HCT116 (cell line): Measurements from ENCODE around the gene PTGES2. TPM values are rescaled to one million over a fixed set of nuclear protein-coding genes. Genes with fewer than 3 reads are reported as not detected.

Experiments used
- ATAC-seq: fragments of 200-7000 bp; cut with Tn5 transposase; 2 replicates; pipeline ENCODE4 v1.9.1; 2020; ENCODE audit warnings: mild to moderate bottlenecking, moderate library complexity
- BruUV-seq: library from RNA; stranded (reverse); fragments of 400-500 nt; replicated peaks from 2 replicates; lab custom pipeline; 2021; lab: Mats Ljungman, UMichigan
- CTCF ChIA-PET: fragments of 300-600 bp; sonication (Branson Sonifier 250); formaldehyde crosslinking; loops from one replicate; lab custom pipeline; 2021; ENCODE audit warnings: antibody characterized with exemption; lab: Charles Lee
- POLR2A ChIA-PET: fragments of 300-600, 350-600 bp; sonication (Branson Sonifier 250); formaldehyde crosslinking; loops from one replicate; lab custom pipeline; 2021; ENCODE audit warnings: antibody characterized with exemption; lab: Charles Lee
- RAD21 ChIA-PET, 2 experiments: fragments of 300-600 bp; sonication (Branson Sonifier 250); formaldehyde crosslinking; loops; one replicate each; lab custom pipeline; 2023; ENCODE audit warnings: low total read pairs in 2 of 2; ENCODE audit not compliant: uncharacterized antibody in 2 of 2, unreplicated experiment in 2 of 2, low non-redundant PET in 1 of 2; lab: Charles Lee
- DNase-seq: peaks from one replicate; pipeline ENCODE4 v3.0.0-alpha.2; 2010; ENCODE audit warnings: low read depth, low spot score
- H2AFZ ChIP-seq: fragments of 200-600 bp; shearing (Covaris generic), sonication (generic); 2 replicates; pipeline ENCODE4 v1.6.1; 2017; ENCODE audit warnings: low read depth, mixed run types, mixed read lengths, antibody characterized with exemption, low read length; ENCODE audit not compliant: poor library complexity, severe bottlenecking
- H3K27ac ChIP-seq: 2 replicates; pipeline ENCODE4 v1.5.1; 2012; ENCODE audit warnings: low read depth, low read length
- H3K27me3 ChIP-seq: fragments of 200-600 bp; sonication (generic); 2 replicates; pipeline ENCODE4 v1.6.1; 2016; ENCODE audit warnings: mixed run types, low read length, mixed read lengths; ENCODE audit not compliant: insufficient read depth
- H3K36me3 ChIP-seq, 2 experiments: fragments of 200-500 bp in 1 of 2; fragments of 200-600 bp in 1 of 2; sonication (Bioruptor generic) in 1 of 2; sonication (generic) in 1 of 2; 2 replicates each; pipeline versions ENCODE4 v1.5.1 to v1.6.1; 2014 to 2016; ENCODE audit warnings: low read length in 2 of 2, inconsistent platforms in 1 of 2, mixed read lengths in 1 of 2, mixed run types in 1 of 2; ENCODE audit not compliant: insufficient read depth in 2 of 2, control insufficient read depth in 1 of 2
- H3K4me1 ChIP-seq, 2 experiments: fragments of 200-600 bp in 1 of 2; sonication (generic) in 1 of 2; 2 replicates each; pipeline versions ENCODE4 v1.5.1 to v1.6.1; 2012 to 2017; ENCODE audit warnings: low read length in 2 of 2, inconsistent platforms in 1 of 2, mild to moderate bottlenecking in 1 of 2, mixed read lengths in 1 of 2, mixed run types in 1 of 2, moderate library complexity in 1 of 2; ENCODE audit not compliant: insufficient read depth in 2 of 2, control insufficient read depth in 1 of 2
- H3K4me2 ChIP-seq: fragments of 200-600 bp; sonication (generic); 2 replicates; pipeline ENCODE4 v1.6.1; 2017; ENCODE audit warnings: mixed run types, low read length, mixed read lengths
- H3K4me3 ChIP-seq, 2 experiments: fragments of 200-600 bp in 1 of 2; sonication (generic) in 1 of 2; replicated peaks in 1 of 2; 2 replicates each; pipeline ENCODE4 v1.5.1; 2011 to 2016; ENCODE audit warnings: low read length in 2 of 2, control low read depth in 1 of 2, low read depth in 1 of 2, mild to moderate bottlenecking in 1 of 2, mixed read lengths in 1 of 2, mixed run types in 1 of 2
- H3K79me2 ChIP-seq: fragments of 200-600 bp; sonication (generic); 2 replicates; pipeline ENCODE4 v1.6.1; 2017; ENCODE audit warnings: mild to moderate bottlenecking, mixed run types, low read length, moderate library complexity, mixed read lengths; ENCODE audit not compliant: insufficient read depth
- H3K9ac ChIP-seq: fragments of 200-600 bp; sonication (generic); 2 replicates; pipeline ENCODE4 v1.6.1; 2016; ENCODE audit warnings: low read length, mixed read lengths
- H3K9me2 ChIP-seq: fragments of 200-600 bp; sonication (generic), shearing (Covaris generic); 2 replicates; pipeline ENCODE4 v1.6.1; 2017; ENCODE audit warnings: mixed run types, mild to moderate bottlenecking, moderate library complexity; ENCODE audit not compliant: insufficient read depth
- H3K9me3 ChIP-seq, 2 experiments: fragments of 200-500 bp in 1 of 2; fragments of 200-600 bp in 1 of 2; sonication (Bioruptor generic) in 1 of 2; sonication (generic) in 1 of 2; 2 replicates each; pipeline ENCODE4 v1.6.1; 2014 to 2017; ENCODE audit warnings: low read length in 2 of 2, mixed read lengths in 2 of 2, inconsistent platforms in 1 of 2, low read depth in 1 of 2, mild to moderate bottlenecking in 1 of 2, mixed run types in 1 of 2, moderate library complexity in 1 of 2; ENCODE audit not compliant: control insufficient read depth in 1 of 2, insufficient read depth in 1 of 2
- H4K20me1 ChIP-seq: fragments of 200-600 bp; sonication (generic), shearing (Covaris generic); 2 replicates; pipeline ENCODE4 v1.6.1; 2017; ENCODE audit warnings: mixed run types, mild to moderate bottlenecking, moderate library complexity; ENCODE audit not compliant: insufficient read depth
- ELF1 ChIP-seq: IDR thresholded peaks from 2 replicates; pipeline ENCODE4 v1.6.1; 2012; ENCODE audit warnings: low read depth, borderline replicate concordance
- EZH2 ChIP-seq: fragments of 200-600 bp; sonication (generic); IDR thresholded peaks from 2 replicates; pipeline ENCODE4 v1.6.1; 2017; ENCODE audit warnings: antibody characterized with exemption, mixed run types
- EZH2phosphoT487 ChIP-seq: fragments of 200-600 bp; IDR thresholded peaks from 2 replicates; pipeline ENCODE4 v1.6.1; 2018; ENCODE audit warnings: antibody characterized with exemption, borderline replicate concordance
- FOSL1 ChIP-seq: IDR thresholded peaks from 2 replicates; pipeline ENCODE4 v1.6.1; 2012; ENCODE audit warnings: low read depth
- JUND ChIP-seq: IDR thresholded peaks from 2 replicates; pipeline ENCODE4 v1.6.1; 2012
- POLR2A ChIP-seq: IDR thresholded peaks from 2 replicates; pipeline ENCODE4 v1.7.0; 2011; ENCODE audit warnings: borderline replicate concordance; ENCODE audit not compliant: insufficient read depth, insufficient read length; ENCODE audit errors: extremely low read depth
- POLR2AphosphoS5 ChIP-seq: IDR thresholded peaks from 2 replicates; pipeline ENCODE4 v1.6.1; 2011; ENCODE audit warnings: mild to moderate bottlenecking, low read depth, low read length, moderate library complexity
- SIN3A ChIP-seq: IDR thresholded peaks from 2 replicates; pipeline ENCODE4 v1.6.1; 2012; ENCODE audit warnings: low read depth
- YY1 ChIP-seq: IDR thresholded peaks from 2 replicates; pipeline ENCODE4 v1.6.1; 2011; ENCODE audit warnings: low read length, low read depth, moderate library complexity, mild to moderate bottlenecking; ENCODE audit not compliant: insufficient replicate concordance; ENCODE audit errors: extremely low read depth
- ZFX ChIP-seq: fragments of 450-650 bp; IDR thresholded peaks from 2 replicates; pipeline ENCODE4 v1.6.1; 2017
- ZNF274 ChIP-seq: fragments of 200-500 bp; sonication (Bioruptor generic); IDR thresholded peaks from 2 replicates; pipeline ENCODE4 v1.6.1; 2014; ENCODE audit warnings: mild to moderate bottlenecking, low read depth, low read length, inconsistent platforms
- intact Hi-C: fragments of 100-400 bp; cut with micrococcal nuclease; formaldehyde crosslinking; loops from 2 replicates; pipeline ENCODE4 v1.10.0; 2022
- total RNA-seq: library from RNA; stranded (reverse); gene quantifications from one replicate; pipeline ENCODE4 v1.2.1, GENCODE V29; 2021; ENCODE audit not compliant: unreplicated experiment
- TF ChIP-seq, protein P1 (sequence below): IDR thresholded peaks from 2 replicates; pipeline ENCODE4 v1.6.1; 2012
- TF ChIP-seq, protein P2 (sequence below): IDR thresholded peaks from 2 replicates; pipeline ENCODE4 v1.6.1; 2012
- TF ChIP-seq, protein P3 (sequence below): IDR thresholded peaks from 2 replicates; pipeline ENCODE4 v1.6.1; 2011; ENCODE audit warnings: mild to moderate bottlenecking, low read length, moderate library complexity; ENCODE audit not compliant: insufficient replicate concordance; ENCODE audit errors: extremely low read depth

PTGES2 gene
- total RNA-seq, 1 experiment from 2014 or later, result 148 TPM

DNA sequence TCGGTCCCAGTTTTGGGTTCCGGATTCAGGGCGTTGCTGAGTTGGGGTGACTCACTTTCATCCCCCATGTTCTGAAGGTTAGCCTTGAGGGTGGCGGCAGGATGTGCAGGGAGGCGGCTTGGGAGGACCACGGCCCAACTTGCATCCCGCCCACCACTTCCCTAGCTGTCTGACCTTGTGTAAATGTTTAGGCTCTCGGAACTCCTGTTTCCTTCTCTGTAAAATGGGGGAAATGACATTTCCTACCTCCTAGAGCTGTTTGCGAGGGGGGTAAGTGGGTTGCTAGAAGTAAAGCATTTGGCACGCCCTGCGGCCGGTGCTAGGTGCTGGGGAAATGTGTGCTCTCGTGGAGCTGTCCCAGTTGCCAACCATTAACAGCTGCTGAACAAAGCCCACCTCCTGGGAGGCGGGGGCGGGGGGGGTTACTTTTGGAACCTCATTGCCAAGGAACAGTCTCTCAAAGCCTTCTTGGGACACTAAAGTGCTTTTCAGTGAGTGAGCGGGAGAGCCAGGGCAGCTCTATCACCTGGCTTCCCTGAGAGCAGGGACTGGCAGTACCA lies 27.5 kb downstream of the PTGES2 start:
- Histone ChIP-seq H3K4me2 (no peak overlapping the region), H3K4me3 (no peak overlapping the region), H3K9ac (0 out of 2 replicates have a peak overlapping the region, but pooled peaks have one; percentile 78), H4K20me1 (no peaks in the 10 kb centered on the region; the same call in 1 of the 2 replicates), H3K9me2 (no peaks in the 10 kb centered on the region), H3K36me3 (peaks cover 11 to 16% of the 10 kb centered on the region in 2 experiments; a peak in 3 of 4 replicates), H3K4me1 (peaks cover 18 to 38% of the 10 kb centered on the region in 2 experiments), H2AFZ (no peak overlapping the region), H3K79me2 (peaks cover 62% of the 10 kb centered on the region), H3K27ac (no peak overlapping the region), H3K27me3 (no peaks in the 10 kb centered on the region), H3K9me3 (no peaks in the 10 kb centered on the region)
- intact Hi-C loops, result no loop called here
- ChIA-PET CTCF (no interaction called here), RAD21 (no interaction called here), POLR2A (no interaction called here)
- DNase-seq (no peak), ATAC-seq (no peak)
- TF ChIP-seq ELF1 (no peak), ZFX (no peak), YY1 (no peak), FOSL1 (no peak)
- TF ChIP-seq, protein P1, sequence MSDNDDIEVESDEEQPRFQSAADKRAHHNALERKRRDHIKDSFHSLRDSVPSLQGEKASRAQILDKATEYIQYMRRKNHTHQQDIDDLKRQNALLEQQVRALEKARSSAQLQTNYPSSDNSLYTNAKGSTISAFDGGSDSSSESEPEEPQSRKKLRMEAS, result no peak
- TF ChIP-seq, protein P2, sequence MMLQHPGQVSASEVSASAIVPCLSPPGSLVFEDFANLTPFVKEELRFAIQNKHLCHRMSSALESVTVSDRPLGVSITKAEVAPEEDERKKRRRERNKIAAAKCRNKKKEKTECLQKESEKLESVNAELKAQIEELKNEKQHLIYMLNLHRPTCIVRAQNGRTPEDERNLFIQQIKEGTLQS, result no peak
- BruUV-seq, result no TSS peak

DNA sequence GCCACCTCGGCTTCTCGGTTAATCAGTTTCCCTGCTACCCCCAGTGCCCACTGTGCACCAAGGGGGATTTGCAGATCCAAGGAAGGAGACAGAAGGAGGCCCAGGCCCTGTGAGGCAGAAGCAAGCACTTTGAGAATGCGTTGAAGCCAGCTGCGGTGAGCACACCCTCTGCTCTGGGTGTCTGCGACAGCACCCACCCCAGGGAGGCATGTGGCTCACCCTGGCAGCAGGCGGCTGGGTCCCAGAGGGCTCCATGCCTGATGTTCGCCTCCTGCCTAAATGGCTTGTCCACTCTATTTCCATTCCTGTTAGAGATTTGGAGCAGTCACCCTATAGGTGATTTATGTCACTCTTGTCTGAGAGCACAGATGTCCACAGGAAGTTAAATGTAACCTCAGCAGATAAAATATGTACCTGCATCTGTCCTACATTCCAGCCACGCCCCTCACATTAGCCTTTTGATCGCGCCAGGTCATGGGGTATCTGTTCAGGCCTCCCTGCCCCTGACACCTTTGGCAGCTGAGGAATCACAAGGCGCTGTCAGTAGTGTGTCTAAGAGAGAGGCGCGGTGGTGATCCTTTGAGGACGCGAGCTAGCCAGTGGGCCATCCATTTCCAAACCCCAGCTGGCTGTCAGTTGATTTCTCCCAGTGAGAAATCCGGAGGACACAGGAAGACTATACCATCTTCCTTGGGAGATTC lies 28.1 kb downstream of the PTGES2 start:
- no peak for ATAC-seq
- intact Hi-C loops, result no loop called here
- peak overlapping the region; percentile 57 for H3K27ac ChIP-seq

More for the DNA sequence above, 28.1 kb downstream of the PTGES2 start:
- H3K9me3 ChIP-seq, result no peaks in the 10 kb centered on the region
- peaks cover 11 to 16% of the 10 kb centered on the region in 2 experiments; a peak in 3 of 4 replicates for H3K36me3 ChIP-seq
- no peaks in the 10 kb centered on the region; the same call in 1 of the 2 replicates for H4K20me1 ChIP-seq
- H3K79me2 ChIP-seq, result peaks cover 67% of the 10 kb centered on the region
- no peak for DNase-seq
- peaks cover 23 to 45% of the 10 kb centered on the region in 2 experiments for H3K4me1 ChIP-seq
- peak overlapping the region; percentile 49 to 68 for H3K4me3 ChIP-seq
- peak overlapping the region; percentile 78 for H3K9ac ChIP-seq
- TF ChIP-seq SIN3A, result no peak
- no peak for TF ChIP-seq POLR2AphosphoS5
- TF ChIP-seq, protein P3, sequence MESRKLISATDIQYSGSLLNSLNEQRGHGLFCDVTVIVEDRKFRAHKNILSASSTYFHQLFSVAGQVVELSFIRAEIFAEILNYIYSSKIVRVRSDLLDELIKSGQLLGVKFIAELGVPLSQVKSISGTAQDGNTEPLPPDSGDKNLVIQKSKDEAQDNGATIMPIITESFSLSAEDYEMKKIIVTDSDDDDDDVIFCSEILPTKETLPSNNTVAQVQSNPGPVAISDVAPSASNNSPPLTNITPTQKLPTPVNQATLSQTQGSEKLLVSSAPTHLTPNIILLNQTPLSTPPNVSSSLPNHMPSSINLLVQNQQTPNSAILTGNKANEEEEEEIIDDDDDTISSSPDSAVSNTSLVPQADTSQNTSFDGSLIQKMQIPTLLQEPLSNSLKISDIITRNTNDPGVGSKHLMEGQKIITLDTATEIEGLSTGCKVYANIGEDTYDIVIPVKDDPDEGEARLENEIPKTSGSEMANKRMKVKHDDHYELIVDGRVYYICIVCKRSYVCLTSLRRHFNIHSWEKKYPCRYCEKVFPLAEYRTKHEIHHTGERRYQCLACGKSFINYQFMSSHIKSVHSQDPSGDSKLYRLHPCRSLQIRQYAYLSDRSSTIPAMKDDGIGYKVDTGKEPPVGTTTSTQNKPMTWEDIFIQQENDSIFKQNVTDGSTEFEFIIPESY, result no peak
- TF ChIP-seq POLR2A, result no peak
- TF ChIP-seq, protein P2, result no peak
- TF ChIP-seq EZH2, result no peak
- TF ChIP-seq ZFX, result no peak
- TF ChIP-seq JUND, result no peak
- no peak for TF ChIP-seq ZNF274
- TF ChIP-seq EZH2phosphoT487, result no peak
- no peaks in the 10 kb centered on the region for H3K9me2 ChIP-seq
- BruUV-seq, result no TSS peak
- H2AFZ ChIP-seq, result no peak overlapping the region
- peak overlapping the region; percentile 90 for H3K4me2 ChIP-seq
- ChIA-PET RAD21 (no interaction called here), CTCF (no interaction called here), POLR2A (no interaction called here)
- H3K27me3 ChIP-seq, result no peaks in the 10 kb centered on the region
